ENCODE results near the gene TGIF2. TPM values are rescaled to one million over a fixed set of nuclear protein-coding genes. Genes with fewer than 3 reads are reported as not detected.

The TGIF2 gene
- total RNA-seq, 1 experiment from 2014 or later = 58.4 TPM

DNA sequence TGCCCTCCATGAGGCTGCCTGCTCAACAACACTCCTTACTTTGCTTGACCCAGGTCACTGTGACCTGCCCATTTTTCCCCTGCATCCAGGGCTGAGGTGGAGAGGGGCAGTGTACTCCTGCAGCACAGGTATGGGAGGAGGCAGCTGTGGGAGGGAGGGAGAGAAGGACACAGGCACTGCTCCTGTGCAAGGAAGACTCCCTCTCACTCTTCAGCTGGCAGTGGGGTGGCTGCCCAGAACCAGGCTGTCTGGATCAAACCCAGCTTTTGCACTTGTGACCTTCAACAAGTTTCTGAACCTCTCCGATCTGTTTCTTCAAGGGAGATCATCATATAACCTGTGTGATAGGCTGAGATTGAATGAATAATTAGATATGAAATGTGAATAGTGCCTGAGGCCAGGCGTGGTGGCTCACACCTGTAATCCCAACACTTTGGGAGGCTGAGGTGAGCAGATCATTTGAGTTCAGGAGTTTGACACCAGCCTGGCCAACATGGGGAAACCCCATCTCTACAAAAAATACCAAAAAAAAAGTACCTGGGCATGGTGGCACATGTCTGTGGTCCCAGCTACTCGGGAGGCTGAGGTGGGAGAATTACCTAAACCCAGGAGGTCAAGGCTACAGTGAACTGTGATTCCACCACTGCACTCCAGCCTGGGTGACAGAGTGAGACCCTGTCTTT is 14.1 kb downstream of the TGIF2 start:
- H3K4me3 Mint-ChIP-seq (ENCODE audit: unreplicated experiment) = no peak overlapping the region
- no peak overlapping the region for H3K27ac Mint-ChIP-seq (ENCODE audit: unreplicated experiment)
- no peak for DNase-seq
- H3K4me1 ChIP-seq = no peaks in the 10 kb centered on the region
- no peaks in the 10 kb centered on the region for H3K9me3 Mint-ChIP-seq (ENCODE audit: unreplicated experiment)
- no peaks in the 10 kb centered on the region for H3K27me3 ChIP-seq (replicated peaks; ENCODE audit: control insufficient read depth, insufficient read depth, low read length)
- H3K36me3 Mint-ChIP-seq (ENCODE audit: insufficient read depth, unreplicated experiment) = peaks cover 53% of the 10 kb centered on the region
- TF ChIP-seq, protein P1, sequence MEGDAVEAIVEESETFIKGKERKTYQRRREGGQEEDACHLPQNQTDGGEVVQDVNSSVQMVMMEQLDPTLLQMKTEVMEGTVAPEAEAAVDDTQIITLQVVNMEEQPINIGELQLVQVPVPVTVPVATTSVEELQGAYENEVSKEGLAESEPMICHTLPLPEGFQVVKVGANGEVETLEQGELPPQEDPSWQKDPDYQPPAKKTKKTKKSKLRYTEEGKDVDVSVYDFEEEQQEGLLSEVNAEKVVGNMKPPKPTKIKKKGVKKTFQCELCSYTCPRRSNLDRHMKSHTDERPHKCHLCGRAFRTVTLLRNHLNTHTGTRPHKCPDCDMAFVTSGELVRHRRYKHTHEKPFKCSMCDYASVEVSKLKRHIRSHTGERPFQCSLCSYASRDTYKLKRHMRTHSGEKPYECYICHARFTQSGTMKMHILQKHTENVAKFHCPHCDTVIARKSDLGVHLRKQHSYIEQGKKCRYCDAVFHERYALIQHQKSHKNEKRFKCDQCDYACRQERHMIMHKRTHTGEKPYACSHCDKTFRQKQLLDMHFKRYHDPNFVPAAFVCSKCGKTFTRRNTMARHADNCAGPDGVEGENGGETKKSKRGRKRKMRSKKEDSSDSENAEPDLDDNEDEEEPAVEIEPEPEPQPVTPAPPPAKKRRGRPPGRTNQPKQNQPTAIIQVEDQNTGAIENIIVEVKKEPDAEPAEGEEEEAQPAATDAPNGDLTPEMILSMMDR (IDR thresholded peaks at IDR 0.05; ENCODE audit: insufficient read depth in 1 of 2, low read depth in 1 of 2, low read length in 1 of 2, severe bottlenecking in 1 of 2, unreplicated experiment in 1 of 2) = no peak
- intact Hi-C loops (cut with micrococcal nuclease; ENCODE audit: unreplicated experiment) = loop anchor here (1.0 kb wide), 1 partner anchor 31 kb away; no protein-coding TSS in a partner anchor
- H3K36me3 ChIP-seq (ENCODE audit: control insufficient read depth, insufficient read depth, low read length) = peaks cover 5% of the 10 kb centered on the region; the same call in 1 of the 2 replicates
- no TSS peak for BruUV-seq (replicated peaks)
- no peak overlapping the region for H3K4me3 ChIP-seq (ENCODE audit: low read depth, low read length)
- no peaks in the 10 kb centered on the region for H3K27me3 Mint-ChIP-seq (ENCODE audit: insufficient read depth, unreplicated experiment)
- H3K4me1 Mint-ChIP-seq (ENCODE audit: low read depth, unreplicated experiment) = no peaks in the 10 kb centered on the region
- H3K9me3 ChIP-seq = no peaks in the 10 kb centered on the region
- ChIA-PET CTCF (interaction anchor here (0.6 to 3.1 kb wide), 11 partner anchors 9 to 186 kb away, joined by 3 to 26 read pairs (median 4); partner anchors contain the start of genes DSN1 and RAB5IF), POLR2A (interaction anchor here (0.5 to 1.9 kb wide), 5 partner anchors 13 to 1218 kb away, joined by 3 to 11 read pairs (median 5); partner anchors contain the start of genes RAB5IF and TGIF2)

DNA sequence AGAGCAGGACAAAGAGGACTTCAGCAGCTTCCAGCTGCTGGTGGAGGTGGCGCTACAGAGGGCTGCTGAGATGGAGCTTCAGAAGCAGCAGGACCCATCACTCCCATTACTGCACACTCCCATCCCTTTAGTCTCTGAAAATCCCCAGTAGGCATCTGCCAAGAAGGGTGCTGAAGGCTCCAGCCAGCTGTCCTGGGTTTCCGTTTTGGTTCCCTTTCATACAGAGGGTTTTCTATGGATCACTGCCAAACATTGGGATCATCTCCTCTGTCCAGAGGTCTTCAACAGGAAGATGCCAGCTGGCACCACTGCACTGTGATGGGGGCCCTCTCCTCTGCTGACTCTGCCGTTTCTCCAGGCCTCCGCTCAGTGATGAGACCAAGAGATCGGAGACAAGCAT is 17.9 kb downstream of the TGIF2 start:
- BruUV-seq (replicated peaks) = no TSS peak
- H3K27me3 ChIP-seq (replicated peaks; ENCODE audit: control insufficient read depth, insufficient read depth, low read length) = no peaks in the 10 kb centered on the region
- Mint-ChIP-seq H3K27ac (ENCODE audit: unreplicated experiment) (peak overlapping the region; percentile 8), H3K27me3 (ENCODE audit: insufficient read depth, unreplicated experiment) (no peaks in the 10 kb centered on the region), H3K9me3 (ENCODE audit: unreplicated experiment) (no peaks in the 10 kb centered on the region), H3K36me3 (ENCODE audit: insufficient read depth, unreplicated experiment) (peaks cover 58% of the 10 kb centered on the region), H3K4me1 (ENCODE audit: low read depth, unreplicated experiment) (no peaks in the 10 kb centered on the region), H3K4me3 (ENCODE audit: unreplicated experiment) (no peak overlapping the region)
- H3K4me1 ChIP-seq = no peaks in the 10 kb centered on the region
- intact Hi-C loops (cut with micrococcal nuclease; ENCODE audit: unreplicated experiment) = no loop called here
- no peak for DNase-seq
- ChIA-PET POLR2A (interaction anchor here (0.6 kb wide), 1 partner anchor 17 kb away, joined by 3 read pairs; no protein-coding TSS in a partner anchor), CTCF (interaction anchor here (0.6 to 2.4 kb wide), 7 partner anchors 14 to 293 kb away, joined by 3 to 18 read pairs (median 5); partner anchors contain the start of gene RAB5IF)
- H3K36me3 ChIP-seq (ENCODE audit: control insufficient read depth, insufficient read depth, low read length) = peaks cover 4% of the 10 kb centered on the region; the same call in 1 of the 2 replicates
- TF ChIP-seq, protein P1 (IDR thresholded peaks at IDR 0.05; ENCODE audit: insufficient read depth in 1 of 2, low read depth in 1 of 2, low read length in 1 of 2, severe bottlenecking in 1 of 2, unreplicated experiment in 1 of 2) = no peak
- H3K4me3 ChIP-seq (ENCODE audit: low read depth, low read length) = no peak overlapping the region
- no peaks in the 10 kb centered on the region for H3K9me3 ChIP-seq

DNA sequence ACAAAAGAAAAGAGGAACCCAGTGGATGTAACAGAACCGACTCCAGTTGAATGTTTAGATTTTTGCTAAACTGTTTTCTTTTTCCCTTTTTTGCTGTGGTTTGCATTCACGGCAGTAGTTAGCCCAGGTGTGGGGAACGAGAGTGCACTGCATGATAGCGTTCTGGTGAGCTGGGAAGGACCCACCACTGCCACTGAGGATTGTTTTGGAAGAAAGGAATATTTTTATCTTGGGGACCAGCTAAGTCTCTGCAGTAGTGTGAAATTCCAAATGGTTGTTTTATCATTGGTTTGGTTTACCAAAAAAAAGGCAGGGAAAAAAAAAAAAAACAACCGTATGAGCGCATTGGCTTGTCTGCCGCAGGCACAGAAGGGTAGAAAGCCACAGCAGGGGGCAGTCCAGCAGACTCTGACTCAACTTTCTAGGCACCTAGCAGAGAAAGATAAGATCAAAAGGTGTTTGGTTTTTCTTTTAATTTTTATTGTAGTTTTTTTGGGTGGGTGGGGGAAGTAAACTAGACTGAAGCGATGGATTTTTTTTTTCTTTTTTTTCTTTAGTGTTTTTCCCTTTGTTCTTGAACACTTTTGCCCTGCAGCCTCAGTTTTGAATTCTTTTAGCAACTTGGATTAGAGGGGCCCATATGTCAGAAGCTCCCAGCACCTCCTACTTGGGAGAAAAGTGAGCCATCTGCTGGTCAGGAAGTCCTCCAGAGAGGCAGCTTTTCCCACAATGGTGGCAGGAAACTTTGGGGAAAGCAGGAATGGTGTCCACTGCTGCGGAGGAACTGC is 18.7 kb downstream of the TGIF2 start:
- Mint-ChIP-seq H3K9me3 (ENCODE audit: unreplicated experiment) (no peaks in the 10 kb centered on the region), H3K27me3 (ENCODE audit: insufficient read depth, unreplicated experiment) (no peaks in the 10 kb centered on the region), H3K4me3 (ENCODE audit: unreplicated experiment) (no peak overlapping the region), H3K36me3 (ENCODE audit: insufficient read depth, unreplicated experiment) (peaks cover 58% of the 10 kb centered on the region), H3K27ac (ENCODE audit: unreplicated experiment) (peak overlapping the region; percentile 8), H3K4me1 (ENCODE audit: low read depth, unreplicated experiment) (no peaks in the 10 kb centered on the region)
- CTCF ChIA-PET = interaction anchor here (0.6 to 2.4 kb wide), 17 partner anchors 9 to 292 kb away, joined by 3 to 18 read pairs (median 4); partner anchors contain the start of genes MYL9 and RAB5IF
- peak; percentile 74 to 75 for DNase-seq
- Histone ChIP-seq H3K9me3 (no peaks in the 10 kb centered on the region), H3K4me1 (no peaks in the 10 kb centered on the region), H3K4me3 (ENCODE audit: low read depth, low read length) (no peak overlapping the region), H3K27me3 (replicated peaks; ENCODE audit: control insufficient read depth, insufficient read depth, low read length) (no peaks in the 10 kb centered on the region), H3K36me3 (ENCODE audit: control insufficient read depth, insufficient read depth, low read length) (peaks cover 4% of the 10 kb centered on the region; the same call in 1 of the 2 replicates)
- TSS peak; percentile 13 for BruUV-seq (replicated peaks)
- POLR2A ChIA-PET = interaction anchor here (0.6 to 1.1 kb wide), 3 partner anchors 13 to 850 kb away, joined by 3 to 4 read pairs (median 3); partner anchors contain the start of gene RAB5IF
- TF ChIP-seq, protein P1 (IDR thresholded peaks at IDR 0.05; ENCODE audit: insufficient read depth in 1 of 2, low read depth in 1 of 2, low read length in 1 of 2, severe bottlenecking in 1 of 2, unreplicated experiment in 1 of 2) = peak; percentile 75
- intact Hi-C loops (cut with micrococcal nuclease; ENCODE audit: unreplicated experiment) = loop anchor here (1.0 kb wide), 3 partner anchors 17 to 86 kb away; no protein-coding TSS in a partner anchor
